IPS DF 19.7 (cell line): Measurements from ENCODE around the gene TNRC6C.
"Not testable (repeated sequence)": the region's sequence is repeated elsewhere in the genome, so short reads cannot be mapped to it uniquely, and the experiment has no call there.

Source experiments
- DNase-seq: peaks from one replicate; pipeline ENCODE4 v3.0.0-alpha.2; 2013; ENCODE audit warnings: low read depth, low spot score

The TNRC6C gene

GRCh38 chr17:77930780-77931768 is 27.4 kb upstream of the TNRC6C start:
- DNase-seq = no peak

GRCh38 chr17:77933777-77934398 is 24.6 kb upstream of the TNRC6C start:
- no peak for DNase-seq

GRCh38 chr17:77935121-77935571 is 23.4 kb upstream of the TNRC6C start:
- DNase-seq = no peak

- not testable (repeated sequence) for DNase-seq
Observed at GRCh38 chr17:77935744-77936143, 22.8 kb upstream of the TNRC6C start.

GRCh38 chr17:77936881-77937280 is 21.6 kb upstream of the TNRC6C start:
- DNase-seq = no peak

GRCh38 chr17:77941004-77941403 is 17.5 kb upstream of the TNRC6C start:
- no peak for DNase-seq

GRCh38 chr17:77942112-77942988 is 16.2 kb upstream of the TNRC6C start:
- DNase-seq = no peak

- no peak for DNase-seq
Observed at GRCh38 chr17:77943971-77944370, 14.5 kb upstream of the TNRC6C start.

GRCh38 chr17:77944390-77945222 is 13.9 kb upstream of the TNRC6C start:
- DNase-seq = no peak

GRCh38 chr17:77946900-77947645 is 11.4 kb upstream of the TNRC6C start:
- no peak for DNase-seq

GRCh38 chr17:77948690-77949114 is 9.8 kb upstream of the TNRC6C start:
- peak; percentile 70 for DNase-seq

GRCh38 chr17:77951123-77951522 is 7.4 kb upstream of the TNRC6C start:
- no peak for DNase-seq

- no peak for DNase-seq
Observed at GRCh38 chr17:77952368-77952767, 6.1 kb upstream of the TNRC6C start.

- no peak for DNase-seq
Observed at GRCh38 chr17:77957235-77957856, 1.2 kb upstream of the TNRC6C start.

- no peak for DNase-seq
Observed at GRCh38 chr17:77958716-77959125, 218 bp downstream of the TNRC6C start.

GRCh38 chr17:77959126-77959925 is 823 bp downstream of the TNRC6C start:
- no peak for DNase-seq

- no peak for DNase-seq
Observed at GRCh38 chr17:77959926-77960521, 1.5 kb downstream of the TNRC6C start.

GRCh38 chr17:77961741-77962140 is 3.2 kb downstream of the TNRC6C start:
- DNase-seq = no peak
